ENCODE data around the gene ZNF710. TPM values are rescaled to one million over a fixed set of nuclear protein-coding genes. Genes with fewer than 3 reads are reported as not detected.
"Not testable (repeated sequence)": the region's sequence is repeated elsewhere in the genome, so short reads cannot be mapped to it uniquely, and the experiment has no call there.

The ZNF710 gene
- total RNA-seq, 1 donor from 2014 or later: 3.5 TPM

DNA sequence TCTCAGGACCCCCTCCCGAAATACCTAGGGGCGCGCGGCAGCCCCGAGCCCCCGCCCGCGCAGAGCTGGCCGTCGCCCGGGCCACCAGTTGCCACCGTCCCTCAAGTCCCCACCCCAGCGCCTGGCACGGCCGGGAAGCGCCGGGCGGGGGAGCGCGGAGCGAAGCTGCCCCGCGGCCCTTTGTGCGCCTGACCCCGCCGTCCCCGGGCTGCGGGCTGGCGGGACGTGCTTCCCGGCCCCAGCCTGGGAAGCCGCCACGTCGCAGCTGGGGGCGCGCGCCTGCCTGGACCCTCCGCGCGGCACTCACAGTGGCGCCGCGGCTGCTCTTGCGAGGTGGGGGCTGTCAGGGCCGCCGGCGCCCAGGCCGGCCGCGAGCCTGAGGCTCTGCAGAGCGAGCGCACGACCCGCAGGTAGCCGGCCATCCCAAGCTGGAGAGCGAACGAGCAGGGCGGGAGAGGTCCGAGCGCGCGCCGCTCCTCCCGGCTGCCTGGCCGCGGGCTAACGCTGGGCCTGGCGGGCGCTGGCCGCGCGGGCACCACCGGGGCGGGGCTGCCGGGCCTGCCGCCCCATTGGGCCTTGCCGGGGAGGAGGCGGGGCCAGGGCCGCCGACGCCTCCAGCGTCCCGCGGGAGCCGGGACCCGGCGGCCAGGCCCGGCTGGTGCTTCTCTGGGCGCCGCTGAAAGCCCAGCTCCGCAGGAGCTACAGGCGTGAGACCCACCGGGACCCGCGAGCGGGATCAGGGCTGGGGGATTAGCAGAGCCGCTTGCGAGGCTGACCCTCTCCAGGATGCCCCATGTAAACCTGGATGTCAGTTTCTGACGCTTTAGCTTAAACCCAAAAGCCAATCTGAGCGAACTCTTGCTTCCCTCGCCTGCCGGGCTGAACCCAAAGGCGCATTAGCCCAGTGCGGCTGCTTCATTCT lies 101.1 kb downstream of the ZNF710 start, which contains the start of gene IDH2:
Gene IDH2 (minus strand): TSS at position 500 of the 922 bp plus-strand sequence. CDS start 78 bp downstream, at position 422.
- peak within 1 kb of the TSS; percentile 86 to 91 for H3K4me3 ChIP-seq
- DNase-seq (ENCODE audit: low spot score in 2 of 2): peak; percentile 25 to 88
- no peaks in the 10 kb centered on the region for H3K27me3 ChIP-seq
- peaks cover 14 to 36% of the 10 kb centered on the region in 2 donors for H3K4me1 ChIP-seq
- peak in 1 of 3 experiments; percentile 19 for TF ChIP-seq CTCF (IDR thresholded peaks at IDR 0.05)
- H3K36me3 ChIP-seq: no peaks in the 10 kb centered on the region
- H3K27ac ChIP-seq: peak within 1 kb of the TSS; percentile 88 to 92
- no peaks in the 10 kb centered on the region for H3K9me3 ChIP-seq
- intact Hi-C loops (cut with DNase I): loop anchor here (1.0 to 10.0 kb wide), 2 partner anchors 131 to 437 kb away; partner anchors contain the start of gene CIB1

- no peaks in the 10 kb centered on the region for H3K9me3 ChIP-seq
- DNase-seq (ENCODE audit: low spot score in 2 of 2): no peak
- H3K27me3 ChIP-seq: no peaks in the 10 kb centered on the region
- H3K36me3 ChIP-seq: no peaks in the 10 kb centered on the region
- peaks cover 10 to 25% of the 10 kb centered on the region in 2 donors for H3K4me1 ChIP-seq
- no peak for TF ChIP-seq CTCF (IDR thresholded peaks at IDR 0.05)
- intact Hi-C loops (cut with DNase I): loop anchor here (10.0 kb wide), 1 partner anchor 439 kb away; no protein-coding TSS in a partner anchor
- H3K4me3 ChIP-seq: no peak overlapping the region
- no peak overlapping the region for H3K27ac ChIP-seq
Observed at GRCh38 chr15:90103701-90104329, 102.7 kb downstream of the ZNF710 start.

DNA sequence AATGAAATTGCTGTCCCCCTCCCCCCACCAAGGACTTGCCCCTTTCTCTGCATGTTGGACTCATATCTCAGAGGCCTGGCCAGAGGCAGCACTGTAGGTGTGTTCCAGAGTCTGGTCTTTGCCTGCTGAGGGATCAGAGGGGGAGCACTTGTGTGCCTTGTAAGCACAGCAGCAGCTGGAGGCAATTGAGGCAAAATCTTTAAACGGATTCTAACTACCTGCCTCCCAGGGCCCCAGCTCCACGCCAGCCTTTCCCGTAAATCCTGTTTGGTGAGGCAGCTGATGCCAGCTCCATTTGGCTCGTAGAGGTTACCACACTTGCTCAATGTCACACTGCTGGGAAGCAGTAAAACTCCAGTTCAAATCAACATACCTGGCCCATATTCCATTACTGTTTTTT lies 103.4 kb downstream of the ZNF710 start:
- DNase-seq (ENCODE audit: low spot score in 2 of 2): no peak
- intact Hi-C loops (cut with DNase I): loop anchor here (10.0 kb wide), 1 partner anchor 440 kb away; no protein-coding TSS in a partner anchor
- Histone ChIP-seq H3K27me3 (no peaks in the 10 kb centered on the region), H3K27ac (no peak overlapping the region), H3K36me3 (no peaks in the 10 kb centered on the region), H3K4me3 (no peak overlapping the region), H3K9me3 (no peaks in the 10 kb centered on the region), H3K4me1 (peaks cover 10 to 25% of the 10 kb centered on the region in 2 donors)
- no peak for TF ChIP-seq CTCF (IDR thresholded peaks at IDR 0.05)

DNA sequence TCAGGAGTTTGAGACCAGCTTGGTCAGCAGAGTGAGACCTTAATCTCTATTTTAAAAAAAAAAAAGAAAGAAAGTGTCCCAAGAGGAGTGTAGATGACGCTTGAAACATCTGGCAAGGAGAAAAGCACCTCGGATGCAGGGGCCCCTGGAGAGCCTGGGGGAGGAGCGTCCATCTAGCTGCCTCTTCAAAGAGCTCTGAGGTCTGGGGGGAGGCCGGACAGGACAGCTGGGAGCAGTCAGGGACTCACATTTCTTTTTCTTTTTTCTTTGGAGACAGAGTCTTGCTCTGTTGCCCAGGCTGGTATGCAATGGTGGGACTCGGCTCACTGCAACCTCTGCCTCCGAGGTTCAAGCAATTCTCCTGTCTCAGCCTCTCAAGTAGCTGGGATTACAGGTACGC lies 104.4 kb downstream of the ZNF710 start:
- intact Hi-C loops (cut with DNase I): loop anchor here (10.0 kb wide), 1 partner anchor 441 kb away; no protein-coding TSS in a partner anchor
- Histone ChIP-seq H3K4me1 (peaks cover 9 to 19% of the 10 kb centered on the region in 2 donors), H3K9me3 (no peaks in the 10 kb centered on the region), H3K27ac (no peak overlapping the region), H3K36me3 (no peaks in the 10 kb centered on the region), H3K4me3 (no peak overlapping the region), H3K27me3 (no peaks in the 10 kb centered on the region)
- DNase-seq (ENCODE audit: low spot score in 2 of 2): no peak
- no peak for TF ChIP-seq CTCF (IDR thresholded peaks at IDR 0.05)

GRCh38 chr15:90106522-90107117 lies 105.5 kb downstream of the ZNF710 start:
- Histone ChIP-seq H3K4me3 (no peak overlapping the region), H3K27ac (no peak overlapping the region), H3K27me3 (no peaks in the 10 kb centered on the region), H3K9me3 (no peaks in the 10 kb centered on the region), H3K4me1 (peaks cover 0 to 11% of the 10 kb centered on the region in 2 donors), H3K36me3 (no peaks in the 10 kb centered on the region)
- no peak for DNase-seq (ENCODE audit: low spot score in 2 of 2)
- TF ChIP-seq CTCF (IDR thresholded peaks at IDR 0.05): no peak
- intact Hi-C loops (cut with DNase I): loop anchor here (10.0 kb wide), 1 partner anchor 442 kb away; no protein-coding TSS in a partner anchor

- intact Hi-C loops (cut with DNase I): loop anchor here (10.0 kb wide), 1 partner anchor 443 kb away; no protein-coding TSS in a partner anchor
- not testable (repeated sequence) for H3K4me3 ChIP-seq; DNase-seq (ENCODE audit: low spot score in 2 of 2); H3K4me1 ChIP-seq; H3K9me3 ChIP-seq; H3K36me3 ChIP-seq; H3K27me3 ChIP-seq; H3K27ac ChIP-seq
Observed at GRCh38 chr15:90108038-90108437, 106.9 kb downstream of the ZNF710 start.

- H3K4me3 ChIP-seq; DNase-seq (ENCODE audit: low spot score in 2 of 2); H3K27me3 ChIP-seq; H3K36me3 ChIP-seq; H3K9me3 ChIP-seq; H3K27ac ChIP-seq; H3K4me1 ChIP-seq: not testable (repeated sequence)
- intact Hi-C loops (cut with DNase I): loop anchor here (10.0 kb wide), 1 partner anchor 444 kb away; no protein-coding TSS in a partner anchor
Observed at GRCh38 chr15:90109163-90109751, 108.1 kb downstream of the ZNF710 start.

Measured in ascending aorta (tissue), 2 donors.